ENCODE results near the gene RGS9.
"Not testable (repeated sequence)": the region's sequence is repeated elsewhere in the genome, so short reads cannot be mapped to it uniquely, and the experiment has no call there.

RGS9 gene

DNA sequence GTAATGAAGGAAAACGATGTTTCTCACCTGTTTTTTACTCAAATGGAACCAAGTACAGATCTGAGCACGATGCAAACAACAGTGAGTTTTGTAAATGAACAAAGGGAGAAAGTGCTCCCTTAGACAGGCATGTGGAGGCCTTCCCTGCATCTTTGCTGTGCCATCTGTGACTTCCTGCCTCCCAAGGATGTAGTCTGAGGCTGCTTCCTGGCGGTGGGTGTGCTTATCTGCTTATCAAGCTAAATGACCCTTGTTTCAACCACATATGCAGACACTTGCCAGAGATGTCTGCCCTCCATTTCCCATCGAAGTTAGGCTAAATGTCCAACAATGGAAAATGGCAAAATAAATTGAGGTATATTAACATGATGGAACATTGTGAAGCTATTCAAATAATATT is 34.6 kb downstream of the RGS9 start:
- Histone ChIP-seq H3K9me3 (ENCODE audit: control insufficient read depth in 1 of 2, low read length in 2 of 2) (no peaks in the 10 kb centered on the region), H3K36me3 (ENCODE audit: control insufficient read depth in 1 of 2, insufficient read depth in 2 of 2, low read length in 2 of 2) (no peaks in the 10 kb centered on the region), H3K4me3 (ENCODE audit: low read depth in 1 of 2, low read length in 2 of 2) (no peak overlapping the region), H3K27ac (ENCODE audit: low read depth, low read length) (no peak overlapping the region), H3K9ac (ENCODE audit: low read depth in 1 of 2, low read length in 2 of 2) (no peak overlapping the region), H3K27me3 (ENCODE audit: control insufficient read depth in 1 of 2, insufficient read depth in 2 of 2, low read length in 2 of 2) (no peaks in the 10 kb centered on the region), H3K4me1 (ENCODE audit: control insufficient read depth in 1 of 2, insufficient read depth in 2 of 2, low read length in 2 of 2) (peaks cover 7 to 10% of the 10 kb centered on the region in 2 donors)

DNA sequence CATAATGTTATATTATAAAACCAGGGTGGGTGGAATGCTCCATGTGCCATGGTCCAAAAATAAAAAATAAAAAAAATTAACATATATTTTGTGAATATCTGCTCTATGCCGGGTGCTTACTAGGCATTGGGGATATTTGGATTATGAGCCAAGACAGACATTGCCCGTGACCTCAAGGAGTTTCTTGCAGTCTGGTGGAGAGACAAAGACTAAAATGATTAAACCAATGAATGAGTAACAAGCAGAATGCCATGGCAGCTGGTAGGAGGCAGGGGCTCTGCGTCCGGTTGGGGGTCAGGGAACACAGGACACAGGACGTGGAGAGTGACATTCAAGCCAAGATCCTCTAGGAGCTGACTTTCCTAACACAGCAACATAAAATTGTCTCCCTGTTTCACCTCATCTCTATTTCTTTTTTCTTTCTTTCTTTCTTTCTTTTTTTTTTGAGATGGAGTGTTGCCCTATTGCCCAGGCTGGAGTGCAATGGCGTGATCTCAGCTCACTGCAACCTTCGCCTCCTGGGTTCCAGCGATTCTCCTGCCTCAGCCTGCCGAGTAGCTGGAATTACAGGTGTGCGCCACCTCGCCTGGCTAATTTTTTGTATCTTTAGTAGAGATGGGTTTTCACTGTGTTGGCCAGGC is 35.4 kb downstream of the RGS9 start:
- Histone ChIP-seq H3K9ac (ENCODE audit: low read depth in 1 of 2, low read length in 2 of 2) (no peak overlapping the region), H3K4me1 (ENCODE audit: control insufficient read depth in 1 of 2, insufficient read depth in 2 of 2, low read length in 2 of 2) (peaks cover 7 to 10% of the 10 kb centered on the region in 2 donors), H3K9me3 (ENCODE audit: control insufficient read depth in 1 of 2, low read length in 2 of 2) (no peaks in the 10 kb centered on the region), H3K27me3 (ENCODE audit: control insufficient read depth in 1 of 2, insufficient read depth in 2 of 2, low read length in 2 of 2) (no peaks in the 10 kb centered on the region), H3K4me3 (ENCODE audit: low read depth in 1 of 2, low read length in 2 of 2) (no peak overlapping the region), H3K27ac (ENCODE audit: low read depth, low read length) (no peak overlapping the region), H3K36me3 (ENCODE audit: control insufficient read depth in 1 of 2, insufficient read depth in 2 of 2, low read length in 2 of 2) (no peaks in the 10 kb centered on the region)

DNA sequence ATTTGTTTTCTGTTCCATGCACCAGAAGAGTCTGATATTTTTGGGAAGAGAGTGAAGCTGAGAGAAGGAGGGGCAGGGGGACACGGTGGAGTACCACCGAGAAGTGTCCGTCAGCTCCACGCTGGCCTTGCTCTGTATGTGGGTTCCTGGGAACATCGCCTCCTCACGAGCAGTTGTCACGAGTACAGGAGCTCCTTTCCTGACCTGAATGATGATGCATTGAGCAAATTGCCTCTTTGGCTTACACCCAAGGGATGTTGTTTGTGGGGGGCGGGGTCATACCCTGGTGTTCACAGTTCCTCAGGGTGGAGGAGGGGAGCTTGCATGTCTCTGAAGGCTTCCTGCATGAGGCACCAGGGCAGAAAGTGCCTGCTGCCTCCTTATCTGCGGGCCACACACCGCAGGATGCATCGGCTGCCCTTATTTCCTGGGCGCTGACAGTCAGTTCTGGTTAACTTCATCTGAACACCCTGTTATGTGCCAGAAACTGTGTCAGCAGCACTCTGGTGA is 36.2 kb downstream of the RGS9 start:
- Histone ChIP-seq H3K9me3 (ENCODE audit: control insufficient read depth in 1 of 2, low read length in 2 of 2) (no peaks in the 10 kb centered on the region), H3K36me3 (ENCODE audit: control insufficient read depth in 1 of 2, insufficient read depth in 2 of 2, low read length in 2 of 2) (no peaks in the 10 kb centered on the region), H3K27me3 (ENCODE audit: control insufficient read depth in 1 of 2, insufficient read depth in 2 of 2, low read length in 2 of 2) (no peaks in the 10 kb centered on the region), H3K4me3 (ENCODE audit: low read depth in 1 of 2, low read length in 2 of 2) (no peak overlapping the region), H3K9ac (ENCODE audit: low read depth in 1 of 2, low read length in 2 of 2) (no peak overlapping the region), H3K27ac (ENCODE audit: low read depth, low read length) (no peak overlapping the region), H3K4me1 (ENCODE audit: control insufficient read depth in 1 of 2, insufficient read depth in 2 of 2, low read length in 2 of 2) (peaks cover 7 to 10% of the 10 kb centered on the region in 2 donors)

DNA sequence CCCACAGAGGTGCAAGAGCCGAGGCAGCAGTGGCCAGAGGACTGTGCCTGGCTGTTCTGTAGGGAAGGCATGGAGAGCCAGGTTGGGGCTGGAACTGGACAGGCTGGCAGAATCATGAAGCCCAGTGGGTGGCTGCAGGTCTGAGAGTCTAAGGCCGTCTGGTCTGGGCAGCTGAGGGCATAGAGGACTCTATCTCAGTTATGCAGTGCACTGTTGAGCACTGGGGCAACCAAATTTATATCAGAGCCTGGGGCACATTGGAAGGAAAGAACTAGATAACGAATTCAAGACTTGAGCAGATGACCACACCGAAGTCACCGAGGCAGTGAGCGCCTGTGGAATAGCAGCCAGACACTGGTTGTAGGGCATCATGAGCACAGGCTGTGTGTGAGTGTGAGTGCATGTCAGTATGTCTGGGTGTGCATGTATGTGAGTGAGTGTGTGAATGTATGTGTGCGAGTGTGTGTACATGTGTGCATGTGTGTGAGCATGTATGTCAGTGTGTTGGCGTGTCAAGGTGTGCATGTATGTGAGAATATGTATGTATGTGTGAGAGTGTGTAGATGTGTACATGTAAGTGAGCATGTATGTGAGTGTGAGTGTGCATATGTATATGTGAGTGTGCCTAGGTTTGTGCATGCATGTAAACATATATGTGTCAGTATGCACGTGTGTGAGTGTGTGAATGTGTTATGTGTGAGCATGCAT is 37.0 kb downstream of the RGS9 start:
- no peak overlapping the region for H3K4me3 ChIP-seq (ENCODE audit: low read depth in 1 of 2, low read length in 2 of 2)
- no peaks in the 10 kb centered on the region for H3K27me3 ChIP-seq (ENCODE audit: control insufficient read depth in 1 of 2, insufficient read depth in 2 of 2, low read length in 2 of 2)
- H3K4me1 ChIP-seq (ENCODE audit: control insufficient read depth in 1 of 2, insufficient read depth in 2 of 2, low read length in 2 of 2) = peaks cover 7 to 10% of the 10 kb centered on the region in 2 donors
- H3K27ac ChIP-seq (ENCODE audit: low read depth, low read length) = no peak overlapping the region
- no peak overlapping the region for H3K9ac ChIP-seq (ENCODE audit: low read depth in 1 of 2, low read length in 2 of 2)
- no peaks in the 10 kb centered on the region for H3K36me3 ChIP-seq (ENCODE audit: control insufficient read depth in 1 of 2, insufficient read depth in 2 of 2, low read length in 2 of 2)
- no peaks in the 10 kb centered on the region for H3K9me3 ChIP-seq (ENCODE audit: control insufficient read depth in 1 of 2, low read length in 2 of 2)

DNA sequence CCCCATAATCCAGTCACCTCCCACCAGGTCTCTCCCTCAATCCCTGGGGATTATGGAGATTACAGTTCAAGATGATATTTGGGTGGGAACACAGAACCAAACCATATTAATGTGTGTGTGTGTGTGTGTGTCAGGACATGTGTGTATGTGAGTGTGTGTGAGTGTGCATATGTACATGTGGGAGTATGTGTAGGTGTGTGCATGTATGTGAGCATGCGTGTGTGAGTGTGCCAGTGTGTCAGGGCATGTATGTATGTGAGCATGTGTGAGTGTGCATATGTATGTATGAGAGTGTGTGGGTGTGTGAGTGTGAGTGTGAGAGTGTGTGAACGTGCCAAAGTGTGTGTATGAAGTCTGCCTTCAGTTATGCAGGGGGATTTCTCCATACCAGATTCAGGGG is 37.8 kb downstream of the RGS9 start:
- Histone ChIP-seq H3K27me3 (ENCODE audit: control insufficient read depth in 1 of 2, insufficient read depth in 2 of 2, low read length in 2 of 2) (no peaks in the 10 kb centered on the region), H3K9ac (ENCODE audit: low read depth in 1 of 2, low read length in 2 of 2) (no peak overlapping the region), H3K36me3 (ENCODE audit: control insufficient read depth in 1 of 2, insufficient read depth in 2 of 2, low read length in 2 of 2) (no peaks in the 10 kb centered on the region), H3K4me3 (ENCODE audit: low read depth in 1 of 2, low read length in 2 of 2) (no peak overlapping the region), H3K9me3 (ENCODE audit: control insufficient read depth in 1 of 2, low read length in 2 of 2) (no peaks in the 10 kb centered on the region), H3K27ac (ENCODE audit: low read depth, low read length) (no peak overlapping the region), H3K4me1 (ENCODE audit: control insufficient read depth in 1 of 2, insufficient read depth in 2 of 2, low read length in 2 of 2) (peaks cover 7 to 10% of the 10 kb centered on the region in 2 donors)

DNA sequence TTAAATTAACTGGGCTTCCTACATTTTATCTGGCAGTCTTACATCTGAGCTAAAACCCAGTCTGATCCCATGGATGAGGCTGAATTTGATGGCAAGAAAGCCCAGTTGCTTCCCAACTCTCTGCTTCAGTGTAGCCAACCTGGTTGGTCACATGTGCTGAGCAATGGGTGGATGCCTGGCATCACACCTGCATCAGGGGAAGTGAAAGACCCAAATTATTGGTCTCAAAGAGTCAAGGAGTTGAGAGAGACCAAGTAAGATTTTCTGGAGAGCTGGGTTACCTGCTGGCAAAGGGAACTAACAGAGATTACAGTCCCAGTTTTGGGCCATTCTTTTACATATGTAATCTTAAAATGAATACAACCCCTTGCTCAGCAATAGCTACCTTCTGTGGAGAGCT is 38.8 kb downstream of the RGS9 start:
- H3K36me3 ChIP-seq (ENCODE audit: control insufficient read depth in 1 of 2, insufficient read depth in 2 of 2, low read length in 2 of 2) = no peaks in the 10 kb centered on the region
- H3K27ac ChIP-seq (ENCODE audit: low read depth, low read length) = no peak overlapping the region
- H3K4me1 ChIP-seq (ENCODE audit: control insufficient read depth in 1 of 2, insufficient read depth in 2 of 2, low read length in 2 of 2) = peaks cover 7 to 10% of the 10 kb centered on the region in 2 donors
- no peak overlapping the region for H3K9ac ChIP-seq (ENCODE audit: low read depth in 1 of 2, low read length in 2 of 2)
- no peaks in the 10 kb centered on the region for H3K27me3 ChIP-seq (ENCODE audit: control insufficient read depth in 1 of 2, insufficient read depth in 2 of 2, low read length in 2 of 2)
- H3K4me3 ChIP-seq (ENCODE audit: low read depth in 1 of 2, low read length in 2 of 2) = no peak overlapping the region
- H3K9me3 ChIP-seq (ENCODE audit: control insufficient read depth in 1 of 2, low read length in 2 of 2) = no peaks in the 10 kb centered on the region

DNA sequence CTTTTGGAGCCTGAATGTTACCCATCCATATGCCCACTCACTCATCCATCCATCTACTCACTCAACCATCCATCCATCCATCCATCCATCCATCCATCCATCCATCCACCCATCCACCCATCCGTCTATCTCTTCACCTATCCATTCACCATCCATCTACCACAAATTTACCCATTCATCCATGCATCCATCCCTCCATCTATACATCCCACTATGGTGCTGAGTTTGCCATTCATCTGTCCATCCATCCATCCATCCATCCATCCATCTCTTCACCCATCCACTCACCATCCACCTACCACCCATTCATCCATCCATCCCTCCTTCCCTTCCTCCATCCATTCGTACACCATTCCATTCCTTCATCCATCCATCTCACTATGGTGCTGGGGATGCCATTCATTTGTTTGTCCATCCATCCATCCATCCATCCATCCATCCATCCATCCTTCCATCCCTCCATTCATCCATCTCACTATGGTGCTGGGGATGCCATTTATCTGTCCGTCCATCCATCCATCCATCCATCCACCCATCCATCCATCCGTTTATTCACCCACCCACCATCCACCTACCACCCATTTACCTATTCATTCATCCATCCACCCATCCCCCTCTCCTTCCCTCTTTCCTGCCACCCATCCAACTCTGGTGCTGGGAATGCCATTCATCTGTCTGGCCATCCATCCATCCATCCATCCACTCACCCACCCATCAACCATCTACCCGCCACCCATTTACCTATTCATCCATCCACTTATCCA is 39.7 kb downstream of the RGS9 start:
- Histone ChIP-seq H3K4me3 (ENCODE audit: low read depth in 1 of 2, low read length in 2 of 2) (no peak overlapping the region), H3K27ac (ENCODE audit: low read depth, low read length) (no peak overlapping the region), H3K4me1 (ENCODE audit: control insufficient read depth in 1 of 2, insufficient read depth in 2 of 2, low read length in 2 of 2) (peaks cover 7 to 10% of the 10 kb centered on the region in 2 donors), H3K9ac (ENCODE audit: low read depth in 1 of 2, low read length in 2 of 2) (no peak overlapping the region), H3K9me3 (ENCODE audit: control insufficient read depth in 1 of 2, low read length in 2 of 2) (no peaks in the 10 kb centered on the region), H3K27me3 (ENCODE audit: control insufficient read depth in 1 of 2, insufficient read depth in 2 of 2, low read length in 2 of 2) (no peaks in the 10 kb centered on the region), H3K36me3 (ENCODE audit: control insufficient read depth in 1 of 2, insufficient read depth in 2 of 2, low read length in 2 of 2) (no peaks in the 10 kb centered on the region)

DNA sequence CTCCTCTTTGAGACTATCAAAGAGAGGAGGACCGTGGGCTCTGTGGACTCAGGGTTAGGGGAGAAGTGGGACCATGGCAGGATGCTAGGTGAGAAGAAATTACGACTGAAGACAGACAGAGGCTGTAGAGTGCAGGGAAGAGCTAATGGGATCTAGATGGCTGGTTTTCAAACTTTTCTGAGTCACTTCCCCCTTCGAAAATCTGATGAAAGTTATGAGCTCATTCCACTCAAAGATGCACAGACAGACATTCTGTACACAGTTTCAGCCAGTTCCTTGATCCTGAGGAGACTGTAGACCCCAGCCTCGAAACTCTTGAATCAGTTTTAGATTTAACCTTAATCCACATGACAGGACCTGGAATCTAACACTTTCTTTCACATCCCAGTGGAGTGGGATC is 40.7 kb downstream of the RGS9 start:
- peaks cover 7 to 10% of the 10 kb centered on the region in 2 donors for H3K4me1 ChIP-seq (ENCODE audit: control insufficient read depth in 1 of 2, insufficient read depth in 2 of 2, low read length in 2 of 2)
- no peak overlapping the region for H3K27ac ChIP-seq (ENCODE audit: low read depth, low read length)
- H3K27me3 ChIP-seq (ENCODE audit: control insufficient read depth in 1 of 2, insufficient read depth in 2 of 2, low read length in 2 of 2) = no peaks in the 10 kb centered on the region
- no peak overlapping the region for H3K4me3 ChIP-seq (ENCODE audit: low read depth in 1 of 2, low read length in 2 of 2)
- no peaks in the 10 kb centered on the region for H3K36me3 ChIP-seq (ENCODE audit: control insufficient read depth in 1 of 2, insufficient read depth in 2 of 2, low read length in 2 of 2)
- H3K9me3 ChIP-seq (ENCODE audit: control insufficient read depth in 1 of 2, low read length in 2 of 2) = no peaks in the 10 kb centered on the region
- H3K9ac ChIP-seq (ENCODE audit: low read depth in 1 of 2, low read length in 2 of 2) = no peak overlapping the region

DNA sequence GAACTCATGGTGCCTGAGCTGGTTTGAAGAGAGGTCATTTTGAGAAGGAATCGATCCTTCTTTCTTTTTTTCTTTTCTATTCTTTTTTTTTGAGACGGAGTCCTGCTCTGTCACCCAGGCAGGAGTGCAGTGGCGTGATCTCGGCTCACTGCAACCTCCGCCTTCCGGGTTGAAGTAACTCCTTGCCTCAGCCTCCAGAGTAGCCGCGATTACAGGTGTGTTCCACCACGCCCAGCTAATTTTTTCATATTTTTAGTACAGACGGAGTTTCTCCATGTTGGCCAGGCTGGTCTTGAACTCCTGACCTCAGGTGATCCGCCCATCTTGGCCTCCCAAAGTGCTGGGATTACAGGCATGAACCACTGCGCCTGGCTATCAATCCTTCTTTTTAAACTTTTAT is 43.1 kb downstream of the RGS9 start:
- not testable (repeated sequence) for H3K27ac ChIP-seq (ENCODE audit: low read depth, low read length); H3K9ac ChIP-seq (ENCODE audit: low read depth in 1 of 2, low read length in 2 of 2); H3K9me3 ChIP-seq (ENCODE audit: control insufficient read depth in 1 of 2, low read length in 2 of 2); H3K4me1 ChIP-seq (ENCODE audit: control insufficient read depth in 1 of 2, insufficient read depth in 2 of 2, low read length in 2 of 2); H3K4me3 ChIP-seq (ENCODE audit: low read depth in 1 of 2, low read length in 2 of 2); H3K36me3 ChIP-seq (ENCODE audit: control insufficient read depth in 1 of 2, insufficient read depth in 2 of 2, low read length in 2 of 2); H3K27me3 ChIP-seq (ENCODE audit: control insufficient read depth in 1 of 2, insufficient read depth in 2 of 2, low read length in 2 of 2)

DNA sequence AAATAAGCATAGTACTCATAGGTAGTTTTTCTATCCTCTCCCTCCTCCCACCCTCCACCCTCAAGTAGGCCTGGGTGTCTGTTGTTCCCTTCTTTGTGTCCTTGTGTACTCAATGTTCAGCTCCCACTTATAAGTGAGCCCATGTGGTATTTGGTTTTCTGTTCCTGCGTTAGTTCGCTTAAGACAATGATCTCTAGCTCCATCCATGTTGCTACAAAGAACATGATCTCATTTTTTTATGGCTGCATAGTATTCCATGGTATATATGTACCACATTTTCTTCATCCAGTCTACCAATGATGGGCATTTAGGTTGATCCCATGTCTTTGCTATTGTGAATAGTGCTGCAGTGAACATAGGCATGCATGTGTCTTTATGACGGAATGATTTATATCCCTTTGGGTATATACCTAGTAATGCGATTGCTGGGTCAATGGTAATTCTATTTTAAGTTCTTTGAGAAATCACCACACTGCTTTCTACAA is 43.6 kb downstream of the RGS9 start:
- not testable (repeated sequence) for H3K36me3 ChIP-seq (ENCODE audit: control insufficient read depth in 1 of 2, insufficient read depth in 2 of 2, low read length in 2 of 2); H3K27ac ChIP-seq (ENCODE audit: low read depth, low read length); H3K4me1 ChIP-seq (ENCODE audit: control insufficient read depth in 1 of 2, insufficient read depth in 2 of 2, low read length in 2 of 2); H3K9ac ChIP-seq (ENCODE audit: low read depth in 1 of 2, low read length in 2 of 2); H3K27me3 ChIP-seq (ENCODE audit: control insufficient read depth in 1 of 2, insufficient read depth in 2 of 2, low read length in 2 of 2); H3K9me3 ChIP-seq (ENCODE audit: control insufficient read depth in 1 of 2, low read length in 2 of 2); H3K4me3 ChIP-seq (ENCODE audit: low read depth in 1 of 2, low read length in 2 of 2)
